AG04450 (cell line): ENCODE results near the gene CFAP251. TPM values are rescaled to one million over a fixed set of nuclear protein-coding genes. Genes with fewer than 3 reads are reported as not detected.

Experiments
- CTCF ChIA-PET: fragments of 300-600, 350-600 bp; formaldehyde crosslinking; extraction: SDS; loops from one replicate; lab custom pipeline; 2022; ENCODE audit warnings: antibody characterized with exemption, inconsistent platforms; lab: Charles Lee
- POLR2A ChIA-PET: fragments of 350-600 bp; formaldehyde crosslinking; extraction: SDS; loops from one replicate; lab custom pipeline; 2021; ENCODE audit warnings: antibody characterized with exemption, inconsistent platforms; lab: Yijun Ruan, JAX
- DNase-seq: peaks from one replicate; pipeline ENCODE4 v3.0.0-alpha.2; 2011; ENCODE audit warnings: low read depth, low spot score
- H3K27ac ChIP-seq: one replicate; pipeline ENCODE4 v1.5.1; 2012; ENCODE audit warnings: low read depth, low read length, control low read depth
- H3K27me3 ChIP-seq: one replicate; pipeline ENCODE4 v1.6.0; 2012; ENCODE audit warnings: low read length; ENCODE audit not compliant: control insufficient read depth, insufficient read depth
- H3K4me3 ChIP-seq: 2 replicates; pipeline ENCODE4 v1.5.1; 2011; ENCODE audit warnings: mild to moderate bottlenecking, low read depth, low read length, control low read depth
- H3K9me3 ChIP-seq: 2 replicates; pipeline ENCODE4 v1.5.1; 2012; ENCODE audit warnings: low read length; ENCODE audit not compliant: control insufficient read depth, insufficient read depth
- polyA plus RNA-seq: library from polyadenylated mRNA; depleted of rRNA; stranded (reverse); fragments of >200 nt; gene quantifications from 2 replicates; pipeline ENCODE4 v1.2.3, GENCODE V29; 2011
- TF ChIP-seq, protein P1 (sequence below): IDR thresholded peaks from 2 replicates; pipeline ENCODE4 v1.5.1; 2011; ENCODE audit warnings: low read depth, low read length, control low read depth, inconsistent platforms

Gene CFAP251
- polyA plus RNA-seq, 1 experiment = 16.1 TPM

DNA sequence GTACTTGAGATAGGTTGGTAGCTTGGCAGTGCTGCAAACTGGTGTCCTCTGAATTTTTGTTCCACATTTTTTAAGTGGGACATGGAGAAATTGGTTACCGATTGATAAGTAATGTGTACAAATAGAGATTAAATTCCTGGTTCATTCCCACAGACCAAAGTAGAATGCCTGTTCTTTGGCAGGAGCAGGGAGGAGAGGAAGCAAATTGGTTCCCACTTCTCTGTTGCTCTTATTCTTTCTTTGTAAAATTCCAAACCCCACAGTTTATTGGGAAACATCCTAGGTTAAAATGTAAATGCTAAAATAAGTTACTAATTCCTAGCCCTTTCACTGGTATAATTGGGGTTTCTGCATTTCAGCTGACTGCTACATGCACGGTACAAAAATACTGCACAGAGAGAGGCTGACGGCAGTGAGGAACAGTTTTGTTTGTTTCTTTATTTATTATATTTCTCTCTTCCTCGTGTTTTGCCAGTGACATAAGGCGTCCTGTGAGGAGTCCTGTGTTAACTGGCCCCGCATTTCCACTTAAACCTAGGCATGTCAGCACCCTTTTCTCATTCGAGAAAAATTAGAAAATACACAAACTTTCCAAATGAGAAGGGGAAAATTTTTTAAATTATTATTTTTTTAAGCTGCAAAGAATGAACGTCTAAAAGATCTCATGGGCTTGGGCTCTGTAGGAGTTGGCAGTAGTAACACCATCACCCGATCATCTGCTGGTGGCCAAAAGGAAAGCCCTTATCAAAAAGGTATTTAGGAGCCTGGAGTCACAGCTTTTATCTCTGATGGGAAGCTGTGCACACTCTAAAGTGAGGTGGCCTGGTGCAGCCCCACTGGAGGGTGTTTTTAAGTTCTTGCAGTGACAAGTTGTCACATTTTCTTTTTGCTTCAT, 77.9 kb downstream of the CFAP251 start:
- Histone ChIP-seq H3K4me3 (no peak overlapping the region), H3K9me3 (peaks cover 3% of the 10 kb centered on the region), H3K27me3 (no peaks in the 10 kb centered on the region), H3K27ac (peak overlapping the region; percentile 31)
- ChIA-PET POLR2A (interaction anchor here (0.6 kb wide), 1 partner anchor 11 kb away, joined by 3 read pairs; no protein-coding TSS in a partner anchor), CTCF (no interaction called here)
- TF ChIP-seq, protein P1, sequence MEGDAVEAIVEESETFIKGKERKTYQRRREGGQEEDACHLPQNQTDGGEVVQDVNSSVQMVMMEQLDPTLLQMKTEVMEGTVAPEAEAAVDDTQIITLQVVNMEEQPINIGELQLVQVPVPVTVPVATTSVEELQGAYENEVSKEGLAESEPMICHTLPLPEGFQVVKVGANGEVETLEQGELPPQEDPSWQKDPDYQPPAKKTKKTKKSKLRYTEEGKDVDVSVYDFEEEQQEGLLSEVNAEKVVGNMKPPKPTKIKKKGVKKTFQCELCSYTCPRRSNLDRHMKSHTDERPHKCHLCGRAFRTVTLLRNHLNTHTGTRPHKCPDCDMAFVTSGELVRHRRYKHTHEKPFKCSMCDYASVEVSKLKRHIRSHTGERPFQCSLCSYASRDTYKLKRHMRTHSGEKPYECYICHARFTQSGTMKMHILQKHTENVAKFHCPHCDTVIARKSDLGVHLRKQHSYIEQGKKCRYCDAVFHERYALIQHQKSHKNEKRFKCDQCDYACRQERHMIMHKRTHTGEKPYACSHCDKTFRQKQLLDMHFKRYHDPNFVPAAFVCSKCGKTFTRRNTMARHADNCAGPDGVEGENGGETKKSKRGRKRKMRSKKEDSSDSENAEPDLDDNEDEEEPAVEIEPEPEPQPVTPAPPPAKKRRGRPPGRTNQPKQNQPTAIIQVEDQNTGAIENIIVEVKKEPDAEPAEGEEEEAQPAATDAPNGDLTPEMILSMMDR = no peak
- DNase-seq = no peak

DNA sequence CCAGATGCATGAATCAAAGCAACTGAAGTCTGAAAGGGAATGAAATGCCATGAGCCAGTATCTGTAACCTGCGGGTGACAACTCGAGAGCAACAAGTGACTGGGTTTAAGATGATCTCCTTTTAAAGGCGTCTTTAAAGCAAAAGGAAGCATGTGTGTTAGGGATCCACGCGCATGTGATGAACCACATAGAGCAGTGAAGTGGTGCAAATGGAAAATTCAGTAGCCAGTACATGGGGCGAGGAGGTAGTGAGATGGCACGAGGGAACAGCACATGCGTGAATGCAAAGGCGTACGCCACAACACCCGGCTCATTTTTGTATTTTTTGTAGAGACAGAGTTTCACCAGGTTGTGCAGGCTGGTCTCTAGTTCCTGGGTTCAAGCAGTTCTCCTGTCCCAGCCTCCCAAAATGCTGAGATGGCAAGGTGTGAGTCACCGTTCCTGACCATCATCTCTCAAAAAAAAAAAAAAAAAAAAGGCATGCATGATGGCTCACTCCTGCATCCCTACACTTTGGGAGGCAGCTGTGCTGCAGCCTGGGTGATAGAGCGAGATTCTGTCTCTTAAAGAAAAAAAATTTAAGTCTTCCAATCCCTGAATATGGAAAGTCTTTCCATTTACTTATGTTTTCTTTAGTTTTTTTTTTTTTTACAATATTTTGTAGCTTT, 78.7 kb downstream of the CFAP251 start:
- no peak for DNase-seq
- Histone ChIP-seq H3K27ac (no peak overlapping the region), H3K27me3 (no peaks in the 10 kb centered on the region), H3K9me3 (peaks cover 3% of the 10 kb centered on the region), H3K4me3 (no peak overlapping the region)
- POLR2A ChIA-PET = interaction anchor here (0.6 to 0.7 kb wide), 2 partner anchors 11 to 26 kb away, joined by 3 to 11 read pairs; no protein-coding TSS in a partner anchor
- TF ChIP-seq, protein P1 = no peak
- CTCF ChIA-PET = no interaction called here

DNA sequence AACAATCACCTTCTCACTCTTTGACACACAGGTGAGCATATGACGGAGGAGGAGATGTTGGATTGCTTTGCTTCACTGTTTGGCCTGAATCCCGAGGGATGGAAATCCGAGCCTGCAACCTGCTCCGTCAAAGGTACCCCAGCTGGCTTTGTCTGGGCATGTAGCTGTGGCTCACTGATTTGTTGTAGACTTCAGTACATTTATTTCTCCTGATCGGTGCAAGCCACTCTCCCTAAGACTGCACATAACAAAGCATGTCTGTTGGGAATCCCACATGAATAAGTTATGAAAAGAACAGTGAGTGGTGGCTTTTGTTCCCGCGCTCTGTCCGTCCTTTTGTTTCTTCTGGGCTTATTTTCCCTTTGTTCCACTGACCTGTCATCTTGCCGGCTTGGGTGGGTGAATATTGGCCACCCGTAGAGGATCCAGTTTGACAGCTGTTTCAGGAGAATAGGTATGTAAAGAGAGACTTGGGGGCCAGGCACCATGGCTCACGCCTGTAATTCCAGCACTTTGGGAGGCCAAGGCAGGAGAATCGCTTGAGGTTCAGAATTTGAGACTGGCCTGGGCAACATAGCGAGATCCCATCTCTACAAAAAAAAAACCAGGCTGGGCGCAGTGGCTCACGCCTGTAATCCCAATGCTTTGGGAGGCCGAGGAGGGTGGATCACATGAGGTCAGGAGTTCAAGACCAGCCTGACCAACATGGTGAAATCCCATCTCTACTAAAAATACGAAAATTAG, 83.2 kb downstream of the CFAP251 start:
- H3K27ac ChIP-seq = no peak overlapping the region
- H3K9me3 ChIP-seq = peaks cover 3% of the 10 kb centered on the region
- POLR2A ChIA-PET = no interaction called here
- no peak overlapping the region for H3K4me3 ChIP-seq
- TF ChIP-seq, protein P1 = no peak
- H3K27me3 ChIP-seq = no peaks in the 10 kb centered on the region
- no peak for DNase-seq
- CTCF ChIA-PET = interaction anchor here (0.6 kb wide), 1 partner anchor 122 kb away, joined by 3 read pairs; no protein-coding TSS in a partner anchor

GRCh38 chr12:122003651-122004611, 85.5 kb downstream of the CFAP251 start:
- POLR2A ChIA-PET = interaction anchor here (1.0 kb wide), 1 partner anchor 12 kb away, joined by 3 read pairs; no protein-coding TSS in a partner anchor
- CTCF ChIA-PET = no interaction called here
- DNase-seq = no peak
- TF ChIP-seq, protein P1 = no peak
- Histone ChIP-seq H3K9me3 (peaks cover 3% of the 10 kb centered on the region), H3K4me3 (no peak overlapping the region), H3K27ac (peak overlapping the region; percentile 11), H3K27me3 (no peaks in the 10 kb centered on the region)
